Measurements from ENCODE around the gene TIGAR.

The TIGAR gene

GRCh38 chr12:4320853-4321701 is at the start of gene TIGAR:
TIGAR (plus strand) TSS chr12:4321213; CDS start chr12:4321272, 59 bp downstream.
- TF ChIP-seq POLR2A (IDR thresholded peaks at IDR 0.05; ENCODE audit: low read depth, low read length): peak; percentile 99
- DNase-seq (ENCODE audit: insufficient read length, low spot score) (peak; percentile 97), FAIRE-seq (no peak)

- FAIRE-seq: no peak
These were observed 49.1 kb upstream of the TIGAR start for GRCh38 chr12:4271717-4272423.

GRCh38 chr12:4272424-4273272 is 48.4 kb upstream of the TIGAR start:
- FAIRE-seq: no peak

More at GRCh38 chr12:4271717-4272423, 49.1 kb upstream of the TIGAR start:
- peak; percentile 47 for DNase-seq (ENCODE audit: insufficient read length, low spot score)
- TF ChIP-seq POLR2A (IDR thresholded peaks at IDR 0.05; ENCODE audit: low read depth, low read length): no peak

GRCh38 chr12:4273273-4273651 is 47.8 kb upstream of the TIGAR start:
- no peak for FAIRE-seq
- TF ChIP-seq POLR2A (IDR thresholded peaks at IDR 0.05; ENCODE audit: low read depth, low read length): no peak
- DNase-seq (ENCODE audit: insufficient read length, low spot score): no peak

More at GRCh38 chr12:4272424-4273272, 48.4 kb upstream of the TIGAR start:
- no peak for DNase-seq (ENCODE audit: insufficient read length, low spot score)
- no peak for TF ChIP-seq POLR2A (IDR thresholded peaks at IDR 0.05; ENCODE audit: low read depth, low read length)

- FAIRE-seq (no peak), DNase-seq (ENCODE audit: insufficient read length, low spot score) (peak; percentile 27)
- no peak for TF ChIP-seq POLR2A (IDR thresholded peaks at IDR 0.05; ENCODE audit: low read depth, low read length)
These were observed 47.2 kb upstream of the TIGAR start, which contains the start of gene CCND2 for GRCh38 chr12:4273652-4274395. CCND2 (plus strand) TSS chr12:4273762; CDS start chr12:4274041, 279 bp downstream.

GRCh38 chr12:4274396-4275015 is 46.5 kb upstream of the TIGAR start:
- FAIRE-seq (no peak), DNase-seq (ENCODE audit: insufficient read length, low spot score) (no peak)
- no peak for TF ChIP-seq POLR2A (IDR thresholded peaks at IDR 0.05; ENCODE audit: low read depth, low read length)

GRCh38 chr12:4275016-4275869 is 45.8 kb upstream of the TIGAR start:
- FAIRE-seq: no peak
- no peak for TF ChIP-seq POLR2A (IDR thresholded peaks at IDR 0.05; ENCODE audit: low read depth, low read length)
- DNase-seq (ENCODE audit: insufficient read length, low spot score): no peak

GRCh38 chr12:4275870-4276301 is 45.1 kb upstream of the TIGAR start:
- FAIRE-seq: no peak
- DNase-seq (ENCODE audit: insufficient read length, low spot score): no peak
- TF ChIP-seq POLR2A (IDR thresholded peaks at IDR 0.05; ENCODE audit: low read depth, low read length): no peak

GRCh38 chr12:4276524-4277204 is 44.3 kb upstream of the TIGAR start:
- DNase-seq (ENCODE audit: insufficient read length, low spot score) (peak; percentile 74), FAIRE-seq (no peak)
- TF ChIP-seq POLR2A (IDR thresholded peaks at IDR 0.05; ENCODE audit: low read depth, low read length): no peak

- FAIRE-seq: no peak
- DNase-seq (ENCODE audit: insufficient read length, low spot score): no peak
- no peak for TF ChIP-seq POLR2A (IDR thresholded peaks at IDR 0.05; ENCODE audit: low read depth, low read length)
These were observed 43.8 kb upstream of the TIGAR start for GRCh38 chr12:4277205-4277543.

- TF ChIP-seq POLR2A (IDR thresholded peaks at IDR 0.05; ENCODE audit: low read depth, low read length): no peak
- DNase-seq (ENCODE audit: insufficient read length, low spot score): no peak
- no peak for FAIRE-seq
These were observed 43.2 kb upstream of the TIGAR start for GRCh38 chr12:4277857-4278256.
